GM12865 (cell line): ENCODE data around the gene MKNK2.
A peak's percentile ranks its signal among the peaks of the same experiment; 100 is the strongest.

Source experiments
- DNase-seq: peaks from one replicate; pipeline ENCODE4 v3.0.0; 2010; ENCODE audit warnings: low read depth
- H3K4me3 ChIP-seq: 2 replicates; pipeline ENCODE4 v1.5.1; 2011; ENCODE audit warnings: mild to moderate bottlenecking, low read depth, low read length, control low read depth
- TF ChIP-seq, protein P1 (sequence below): IDR thresholded peaks from 2 replicates; pipeline ENCODE4 v1.5.1; 2011; ENCODE audit warnings: low read length, control low read depth, low read depth, inconsistent platforms; ENCODE audit not compliant: insufficient read depth; ENCODE audit errors: missing control alignments

Gene MKNK2

DNA sequence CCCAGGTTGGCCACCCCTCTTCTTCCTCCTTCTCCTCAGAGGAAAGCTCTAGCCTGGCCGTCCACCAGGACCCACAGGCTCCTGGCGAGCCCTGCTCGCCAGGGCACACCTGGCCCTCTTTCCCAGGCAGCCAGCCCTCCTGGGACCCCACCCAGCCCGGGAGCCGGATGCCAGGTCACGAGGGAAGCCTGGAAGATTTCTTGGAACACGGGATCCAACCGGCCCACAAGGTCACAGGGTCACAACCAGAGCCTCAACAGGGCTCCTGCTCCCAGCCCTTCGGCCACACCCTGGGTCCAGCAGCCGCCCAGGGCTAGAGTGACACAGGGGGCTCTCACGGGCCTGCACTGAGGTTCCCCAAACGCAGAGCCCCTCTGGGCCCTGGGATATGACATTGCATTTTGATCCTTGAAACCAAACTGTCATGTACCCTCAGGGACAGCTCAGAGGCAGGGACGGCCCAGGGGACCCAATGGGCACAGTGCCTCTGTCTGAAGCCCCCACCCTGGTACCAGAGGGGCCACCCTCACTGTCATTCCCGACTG, 5.5 kb downstream of the MKNK2 start:
- peak; percentile 7 for DNase-seq
- TF ChIP-seq, protein P1, sequence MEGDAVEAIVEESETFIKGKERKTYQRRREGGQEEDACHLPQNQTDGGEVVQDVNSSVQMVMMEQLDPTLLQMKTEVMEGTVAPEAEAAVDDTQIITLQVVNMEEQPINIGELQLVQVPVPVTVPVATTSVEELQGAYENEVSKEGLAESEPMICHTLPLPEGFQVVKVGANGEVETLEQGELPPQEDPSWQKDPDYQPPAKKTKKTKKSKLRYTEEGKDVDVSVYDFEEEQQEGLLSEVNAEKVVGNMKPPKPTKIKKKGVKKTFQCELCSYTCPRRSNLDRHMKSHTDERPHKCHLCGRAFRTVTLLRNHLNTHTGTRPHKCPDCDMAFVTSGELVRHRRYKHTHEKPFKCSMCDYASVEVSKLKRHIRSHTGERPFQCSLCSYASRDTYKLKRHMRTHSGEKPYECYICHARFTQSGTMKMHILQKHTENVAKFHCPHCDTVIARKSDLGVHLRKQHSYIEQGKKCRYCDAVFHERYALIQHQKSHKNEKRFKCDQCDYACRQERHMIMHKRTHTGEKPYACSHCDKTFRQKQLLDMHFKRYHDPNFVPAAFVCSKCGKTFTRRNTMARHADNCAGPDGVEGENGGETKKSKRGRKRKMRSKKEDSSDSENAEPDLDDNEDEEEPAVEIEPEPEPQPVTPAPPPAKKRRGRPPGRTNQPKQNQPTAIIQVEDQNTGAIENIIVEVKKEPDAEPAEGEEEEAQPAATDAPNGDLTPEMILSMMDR, result no peak
- peak overlapping the region; percentile 18 for H3K4me3 ChIP-seq

DNA sequence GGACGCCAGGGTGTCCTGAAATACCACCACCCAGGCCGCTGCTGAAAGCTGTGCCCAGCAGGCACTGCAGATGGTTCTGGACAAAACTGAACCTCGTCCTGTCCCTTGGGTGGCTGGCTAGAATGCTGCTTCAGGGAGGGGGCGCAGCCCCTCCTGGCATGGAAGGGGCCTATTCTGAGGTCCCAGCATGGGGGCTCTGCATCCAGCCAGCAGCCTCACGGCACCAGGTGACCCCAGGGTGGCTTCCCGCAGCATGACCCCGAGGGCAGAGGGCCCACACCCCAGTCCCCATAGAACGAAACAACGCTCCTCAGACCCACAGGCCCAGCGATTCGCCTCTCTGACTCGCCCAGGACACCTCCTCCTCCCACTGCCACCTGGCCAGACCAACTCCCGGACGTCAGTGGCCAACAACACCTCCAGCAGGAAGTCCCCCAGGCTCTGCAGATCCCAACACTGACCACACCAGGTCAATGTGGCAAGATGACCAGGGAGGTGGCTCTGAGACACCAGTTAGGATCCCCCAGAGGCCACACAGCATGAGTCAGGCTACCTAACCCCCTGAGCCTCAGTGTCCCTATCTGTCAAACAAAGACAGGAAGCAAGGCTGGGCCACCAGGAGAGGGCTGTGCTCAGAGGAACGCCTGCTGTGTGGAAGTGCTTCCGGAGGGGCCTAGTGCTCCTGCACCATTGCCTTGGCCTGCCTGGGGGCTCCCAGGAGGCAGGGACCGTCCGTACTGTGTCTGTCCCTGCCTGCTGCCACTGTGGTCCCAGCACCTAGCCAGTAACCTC, 6.1 kb downstream of the MKNK2 start:
- H3K4me3 ChIP-seq, result peak overlapping the region; percentile 18; the same call in 1 of the 2 replicates
- peak; percentile 30 for DNase-seq
- TF ChIP-seq, protein P1, result no peak

DNA sequence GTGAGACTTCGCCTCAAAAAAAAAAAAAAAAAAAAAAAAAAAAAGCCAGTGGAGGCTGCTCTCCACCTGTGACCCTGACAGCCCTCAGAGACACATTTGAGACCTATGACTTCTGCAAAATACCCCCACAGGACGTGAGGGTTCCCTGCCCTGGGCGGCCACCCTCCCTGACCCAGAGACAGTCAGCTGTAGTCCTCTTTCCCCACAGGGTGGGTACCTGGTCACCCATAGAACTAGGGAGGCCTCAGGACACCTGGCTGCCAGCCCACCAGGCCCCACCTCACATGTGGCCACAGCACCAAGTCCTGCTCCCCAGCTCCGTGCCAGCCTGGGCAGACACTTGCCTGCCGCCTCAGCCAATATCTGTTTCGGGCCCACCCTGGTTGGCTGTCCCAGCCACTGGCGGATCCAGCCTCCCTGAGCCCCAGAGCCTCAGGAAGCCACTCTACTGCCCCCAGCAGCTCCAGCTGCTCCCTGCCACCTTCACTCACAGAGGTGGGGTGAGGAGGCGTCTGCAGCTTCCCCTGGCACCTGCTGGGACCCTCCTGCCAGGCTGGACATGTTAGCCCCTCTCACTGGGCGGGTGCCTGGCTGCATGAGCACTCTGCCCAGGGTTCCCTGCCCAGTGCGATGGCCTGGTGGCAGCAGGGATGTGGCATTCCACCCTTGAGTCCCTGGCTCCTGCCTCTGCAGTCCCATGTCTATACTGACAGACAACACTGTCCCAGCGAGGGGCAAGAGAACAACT, 6.9 kb downstream of the MKNK2 start:
- DNase-seq, result peak; percentile 24
- TF ChIP-seq, protein P1, result no peak
- H3K4me3 ChIP-seq, result peak overlapping the region; percentile 16; the same call in 1 of the 2 replicates

DNA sequence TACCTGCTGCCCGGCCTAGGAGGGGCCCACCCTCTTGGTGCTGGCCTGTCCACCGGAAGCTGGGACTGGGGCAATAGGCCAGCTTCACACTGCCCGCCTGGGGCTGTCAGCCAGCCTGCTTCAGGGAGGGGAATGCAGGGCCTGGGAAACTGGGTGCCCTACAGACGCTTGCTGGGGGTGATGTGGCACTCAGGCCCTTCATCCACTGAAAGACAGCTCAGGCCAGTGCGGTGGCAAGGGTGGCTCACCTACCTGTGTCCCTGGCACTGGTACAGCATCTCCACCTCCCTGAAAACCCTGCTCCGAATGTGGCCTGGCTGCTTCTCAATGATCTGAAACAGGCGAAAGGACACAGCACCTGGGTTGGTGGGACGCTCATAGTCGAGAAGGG, 7.8 kb downstream of the MKNK2 start:
- TF ChIP-seq, protein P1, result no peak
- H3K4me3 ChIP-seq, result peak overlapping the region; percentile 0; the same call in 1 of the 2 replicates
- DNase-seq, result peak; percentile 21

DNA sequence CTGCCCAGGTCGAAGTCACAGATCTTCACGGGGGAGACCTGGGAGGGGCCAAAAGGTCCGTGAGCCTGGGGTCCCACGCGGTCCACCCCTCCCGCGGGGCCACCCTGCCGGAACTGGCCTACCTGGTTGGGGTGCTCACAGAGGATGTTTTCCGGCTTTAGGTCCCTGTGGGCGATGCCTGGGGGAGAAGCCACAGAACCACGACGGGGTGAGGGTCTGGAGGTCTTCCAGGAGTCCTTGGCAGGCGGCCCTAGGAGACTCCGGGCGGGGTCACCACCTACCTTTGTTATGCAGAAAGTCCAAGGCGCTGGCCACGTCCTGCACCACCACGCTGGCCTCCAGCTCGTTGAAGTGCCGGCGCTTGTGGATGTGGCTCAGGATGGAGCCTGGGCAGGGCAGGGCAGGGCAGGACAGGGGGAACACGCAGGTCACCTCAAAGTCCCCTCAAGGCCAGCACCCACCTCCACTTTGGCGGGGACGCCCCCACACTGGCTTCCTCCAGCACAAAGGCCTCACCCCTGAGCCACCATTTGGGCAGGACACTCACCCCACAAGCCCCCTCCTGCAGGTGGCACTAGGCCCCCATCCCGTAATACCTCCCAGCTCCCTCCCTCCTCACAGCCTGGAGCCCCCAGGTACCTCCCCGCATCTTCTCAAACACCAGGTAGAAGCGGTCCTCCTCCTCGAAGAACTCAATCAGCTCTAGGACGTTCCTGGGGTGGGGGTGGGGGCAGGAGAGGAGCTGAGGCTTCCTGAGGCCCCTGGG, 8.4 kb downstream of the MKNK2 start:
- TF ChIP-seq, protein P1, result no peak
- DNase-seq, result peak; percentile 37
- peak overlapping the region; percentile 45 for H3K4me3 ChIP-seq

DNA sequence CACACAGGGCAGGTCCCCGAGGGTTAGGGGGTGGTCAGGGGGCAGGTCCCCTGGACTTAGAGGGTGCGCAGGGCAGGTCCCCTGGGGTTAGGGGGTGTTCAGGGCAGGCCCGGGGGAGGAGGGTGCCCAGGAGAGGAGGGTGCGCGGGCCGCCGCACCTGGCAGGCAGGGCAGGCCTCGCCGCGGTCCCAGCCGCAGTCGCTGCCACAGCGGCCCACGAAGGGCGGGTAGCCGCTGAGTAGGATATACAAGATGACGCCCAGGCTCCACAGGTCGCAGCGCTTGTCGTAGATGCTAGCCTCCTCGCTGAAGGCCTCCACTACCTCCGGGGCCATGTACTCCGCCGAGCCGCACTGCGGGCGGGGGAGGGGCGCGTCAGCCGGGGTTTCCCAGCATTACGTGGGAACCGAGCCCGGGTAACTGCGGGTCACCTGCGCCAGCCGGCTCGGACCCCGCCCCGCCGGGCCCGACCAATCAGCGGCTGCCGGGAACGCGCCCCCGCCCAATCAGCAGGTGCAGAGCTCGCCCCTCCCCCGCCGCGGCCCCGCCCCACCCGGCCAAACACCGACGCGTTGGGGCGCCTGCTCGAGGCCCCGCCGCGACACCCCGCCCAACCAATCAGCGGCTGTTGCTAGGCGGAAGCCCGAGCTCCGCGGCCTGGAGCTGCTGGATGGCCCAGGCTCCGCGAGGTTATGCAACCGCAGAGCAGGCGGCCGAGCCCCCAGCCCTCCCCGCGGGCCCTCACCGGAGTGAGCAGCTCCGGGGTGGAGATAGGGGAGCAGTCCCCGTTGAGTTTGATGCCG, 9.2 kb downstream of the MKNK2 start:
- peak overlapping the region; percentile 45 for H3K4me3 ChIP-seq
- peak; percentile 99 for DNase-seq

More for the DNA sequence above, 9.2 kb downstream of the MKNK2 start:
- TF ChIP-seq, protein P1, result no peak
